GM12878 (cell line): ENCODE results near the gene MRM3. TPM values are rescaled to one million over a fixed set of nuclear protein-coding genes. Genes with fewer than 3 reads are reported as not detected.

Experiments used
- ATAC-seq: fragments of 200-7000 bp; cut with Tn5 transposase; 3 replicates; pipeline ENCODE4 v1.9.1; 2020; ENCODE audit warnings: mild to moderate bottlenecking, moderate library complexity
- BruUV-seq: library from RNA; stranded (reverse); fragments of 400-500 nt; replicated peaks from 2 replicates; lab custom pipeline; 2021; lab: Mats Ljungman, UMichigan
- CTCF ChIA-PET: fragments of 300-600 bp; sonication (Branson Sonifier 250); formaldehyde crosslinking; extraction: SDS; loops from one replicate; lab custom pipeline; 2021; ENCODE audit warnings: inconsistent platforms; lab: Yijun Ruan, JAX
- POLR2A ChIA-PET: fragments of 350-600 bp; formaldehyde crosslinking; extraction: SDS; loops from one replicate; lab custom pipeline; 2021; ENCODE audit warnings: inconsistent platforms; lab: Charles Lee
- RAD21 ChIA-PET: fragments of 300-600 bp; sonication (Branson Sonifier 250); formaldehyde crosslinking; loops from one replicate; lab custom pipeline; 2023; ENCODE audit warnings: antibody characterized with exemption; ENCODE audit not compliant: unreplicated experiment; lab: Charles Lee
- SMC1A ChIA-PET: fragments of 300-600 bp; sonication (Branson Sonifier 250); formaldehyde crosslinking; loops from one replicate; lab custom pipeline; 2023; ENCODE audit not compliant: unreplicated experiment, uncharacterized antibody; lab: Charles Lee
- DNase-seq: peaks from one replicate; pipeline ENCODE4 v3.0.0-alpha.2; 2011; ENCODE audit warnings: low read depth, low spot score
- FAIRE-seq: peaks from 3 replicates; lab custom pipeline; 2011; peaks lifted over from hg19 to GRCh38; lab: Jason Lieb, UNC
- H2AFZ ChIP-seq: 2 replicates; pipeline ENCODE4 v1.6.0; 2011; ENCODE audit warnings: low read depth, low read length, control low read depth; ENCODE audit not compliant: control insufficient read depth
- H3K27ac ChIP-seq: 2 replicates; pipeline ENCODE4 v1.5.1; 2011; ENCODE audit warnings: control low read depth; ENCODE audit not compliant: control insufficient read depth, insufficient read depth
- H3K27me3 ChIP-seq, 2 experiments: replicated peaks in 1 of 2; 2 replicates each; pipeline versions ENCODE4 v1.6.0 to v1.6.1; 2011; ENCODE audit warnings: low read length in 1 of 2; ENCODE audit not compliant: control insufficient read depth in 2 of 2, insufficient read depth in 2 of 2
- H3K36me3 ChIP-seq, 2 experiments: 2 replicates each; pipeline ENCODE4 v1.5.1; 2011; ENCODE audit warnings: low read length in 1 of 2; ENCODE audit not compliant: control insufficient read depth in 2 of 2, insufficient read depth in 2 of 2
- H3K4me1 ChIP-seq: 2 replicates; pipeline ENCODE4 v1.6.1; 2011; ENCODE audit warnings: mild to moderate bottlenecking, low read length, moderate library complexity, mixed read lengths; ENCODE audit not compliant: control insufficient read depth, insufficient read depth
- H3K4me2 ChIP-seq: 2 replicates; pipeline ENCODE4 v1.6.0; 2011; ENCODE audit warnings: control low read depth; ENCODE audit not compliant: control insufficient read depth, insufficient read depth
- H3K4me3 ChIP-seq: fragments of 200-600 bp; sonication (generic); 2 replicates; pipeline ENCODE4 v1.5.1; 2016
- H3K79me2 ChIP-seq: 2 replicates; pipeline ENCODE4 v1.6.0; 2011; ENCODE audit warnings: low read length; ENCODE audit not compliant: control insufficient read depth, insufficient read depth
- H3K9ac ChIP-seq: 2 replicates; pipeline ENCODE4 v1.8.0; 2011; ENCODE audit warnings: low read length, control low read depth, mixed read lengths; ENCODE audit not compliant: control insufficient read depth, insufficient read depth
- H3K9me3 ChIP-seq: replicated peaks from 3 replicates; pipeline ENCODE4 v1.5.1; 2011; ENCODE audit warnings: mild to moderate bottlenecking, low read length; ENCODE audit not compliant: control insufficient read depth, insufficient read depth
- H4K20me1 ChIP-seq: 2 replicates; pipeline ENCODE4 v1.6.0; 2011; ENCODE audit not compliant: control insufficient read depth, insufficient read depth
- ESRRA ChIP-seq: IDR thresholded peaks from 2 replicates; pipeline ENCODE4 v1.6.1; 2012; ENCODE audit warnings: mild to moderate bottlenecking, low read length, improper control_type of control experiment
- HDAC2 ChIP-seq: fragments of 200-600 bp; sonication (generic); IDR thresholded peaks from 2 replicates; pipeline ENCODE4 v1.6.1; 2017
- KAT2A ChIP-seq: conservative IDR thresholded peaks from 2 replicates; pipeline ENCODE4 v1.6.1; 2011; ENCODE audit warnings: low read depth, low read length; ENCODE audit not compliant: control insufficient read depth
- NR2C2 ChIP-seq: IDR thresholded peaks from 2 replicates; pipeline ENCODE4 v1.6.1; 2011; ENCODE audit warnings: borderline replicate concordance, low read depth; ENCODE audit not compliant: control insufficient read depth, insufficient read length
- POLR2AphosphoS5 ChIP-seq: IDR thresholded peaks from 2 replicates; pipeline ENCODE4 v1.6.1; 2011; ENCODE audit warnings: mild to moderate bottlenecking, low read length, inconsistent platforms
- RFX5 ChIP-seq: IDR thresholded peaks from 2 replicates; pipeline ENCODE4 v1.6.1; 2011; ENCODE audit warnings: low read depth, low read length, improper control_type of control experiment
- SIN3A ChIP-seq: IDR thresholded peaks from 2 replicates; pipeline ENCODE4 v1.6.1; 2012; ENCODE audit warnings: low read depth, low read length, improper control_type of control experiment
- SPI1 ChIP-seq: IDR thresholded peaks from 2 replicates; pipeline ENCODE4 v1.6.1; 2011; ENCODE audit warnings: low read depth, mild to moderate bottlenecking, low read length, moderate library complexity, borderline replicate concordance; ENCODE audit not compliant: insufficient read depth
- SRF ChIP-seq, 2 experiments: IDR thresholded peaks; 2 replicates each; pipeline ENCODE4 v1.6.1; 2011; ENCODE audit warnings: low read depth in 2 of 2, low read length in 2 of 2, mild to moderate bottlenecking in 1 of 2, moderate library complexity in 1 of 2
- SUPT20H ChIP-seq: IDR thresholded peaks from 2 replicates; pipeline ENCODE4 v1.6.1; 2011; ENCODE audit warnings: low read depth, mild to moderate bottlenecking, low read length, moderate library complexity, borderline replicate concordance; ENCODE audit not compliant: control insufficient read depth
- SUZ12 ChIP-seq: fragments of 200-600 bp; sonication (generic); IDR thresholded peaks from one replicate; pipeline ENCODE4 v1.6.1; 2018; ENCODE audit warnings: antibody characterized with exemption, mild to moderate bottlenecking; ENCODE audit not compliant: unreplicated experiment
- WRNIP1 ChIP-seq: IDR thresholded peaks from 2 replicates; pipeline ENCODE4 v1.6.1; 2011; ENCODE audit warnings: low read depth, low read length, improper control_type of control experiment, borderline replicate concordance
- ZBED1 ChIP-seq: IDR thresholded peaks from 2 replicates; pipeline ENCODE4 v1.6.1; 2016; ENCODE audit warnings: borderline replicate concordance
- WGBS: methylation state at CpG from one replicate; pipeline ENCODE4 v1.1.6; 2016; ENCODE audit warnings: low lambda C conversion rate; ENCODE audit not compliant: insufficient replicate concordance, insufficient coverage; ENCODE audit errors: missing lambda C conversion rate; 5-methylcytosine and 5-hydroxymethylcytosine counted together
- in situ Hi-C: fragments of 300-500 bp; cut with MboI; formaldehyde crosslinking; loops from 9 replicates; pipeline ENCODE4 v1.14.3; 2018; ENCODE audit warnings: mixed read lengths
- intact Hi-C: fragments of 100-400 bp; cut with micrococcal nuclease; formaldehyde crosslinking; loops from one replicate; pipeline ENCODE4 v1.14.2; 2022; ENCODE audit not compliant: unreplicated experiment
- polyA plus RNA-seq, 11 experiments: library from polyadenylated mRNA; depleted of rRNA in 4 of 11; unstranded in 6 of 11; stranded (reverse) in 5 of 11; fragments of >200 nt; fragmentation: Nextera tagmentation in 4 of 11; fragmentation: Illumina TruSeq in 1 of 11; extraction: Ambion mirVana in 4 of 11; extraction: Trizol in 1 of 11; gene quantifications; 1 replicate in 1 of 11; 2 replicates in 10 of 11; pipeline versions ENCODE4 v1.2.1 to v1.2.3, GENCODE V29; 2011 to 2016; ENCODE audit warnings: inconsistent platforms in 2 of 11, missing spikeins in 2 of 11, low read depth in 1 of 11
- total RNA-seq, 4 experiments: library from RNA; depleted of rRNA in 3 of 4; stranded (reverse); fragments of >200 nt in 3 of 4; fragmentation: Illumina TruSeq in 1 of 4; extraction: Trizol in 1 of 4; gene quantifications; 2 replicates each; pipeline versions ENCODE4 v1.2.1 to v1.2.3, GENCODE V29; 2013 to 2021
- TF ChIP-seq, protein P1 (sequence below): fragments of 450-650 bp; IDR thresholded peaks from 2 replicates; pipeline ENCODE4 v1.6.1; 2017; ENCODE audit warnings: antibody characterized with exemption, mild to moderate bottlenecking, moderate library complexity
- TF ChIP-seq, protein P2 (sequence below): IDR thresholded peaks from 2 replicates; pipeline ENCODE4 v1.6.1; 2012; ENCODE audit warnings: low read depth, low read length, improper control_type of control experiment

MRM3 gene
- total and polyA plus RNA-seq, 10 of the 15 experiments (the other 5 are each of a cell fraction or from before 2014, with no cell fraction given) = 2.3 to 48.9 (median 26.6) TPM

DNA sequence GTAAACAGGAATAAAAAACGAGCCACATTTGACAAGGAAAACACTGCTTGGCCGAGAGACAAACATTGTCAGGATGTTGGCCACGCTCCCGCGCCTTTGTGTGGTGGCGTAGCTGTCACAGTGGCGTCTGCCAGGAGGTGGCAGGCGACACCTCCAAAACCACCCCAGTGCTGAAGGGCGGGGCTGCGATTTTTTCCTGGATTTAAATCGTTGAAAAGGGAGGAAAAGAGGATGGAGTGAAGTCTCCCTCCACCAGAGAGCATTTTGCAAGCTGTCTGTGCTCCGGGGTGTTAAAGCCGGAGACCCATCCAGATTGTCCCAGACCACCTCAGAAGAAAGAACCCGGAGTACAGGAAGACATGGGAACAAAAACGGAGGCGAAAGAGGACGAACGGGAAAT, 12.7 kb downstream of the MRM3 start (continued):
- TF ChIP-seq, protein P1, sequence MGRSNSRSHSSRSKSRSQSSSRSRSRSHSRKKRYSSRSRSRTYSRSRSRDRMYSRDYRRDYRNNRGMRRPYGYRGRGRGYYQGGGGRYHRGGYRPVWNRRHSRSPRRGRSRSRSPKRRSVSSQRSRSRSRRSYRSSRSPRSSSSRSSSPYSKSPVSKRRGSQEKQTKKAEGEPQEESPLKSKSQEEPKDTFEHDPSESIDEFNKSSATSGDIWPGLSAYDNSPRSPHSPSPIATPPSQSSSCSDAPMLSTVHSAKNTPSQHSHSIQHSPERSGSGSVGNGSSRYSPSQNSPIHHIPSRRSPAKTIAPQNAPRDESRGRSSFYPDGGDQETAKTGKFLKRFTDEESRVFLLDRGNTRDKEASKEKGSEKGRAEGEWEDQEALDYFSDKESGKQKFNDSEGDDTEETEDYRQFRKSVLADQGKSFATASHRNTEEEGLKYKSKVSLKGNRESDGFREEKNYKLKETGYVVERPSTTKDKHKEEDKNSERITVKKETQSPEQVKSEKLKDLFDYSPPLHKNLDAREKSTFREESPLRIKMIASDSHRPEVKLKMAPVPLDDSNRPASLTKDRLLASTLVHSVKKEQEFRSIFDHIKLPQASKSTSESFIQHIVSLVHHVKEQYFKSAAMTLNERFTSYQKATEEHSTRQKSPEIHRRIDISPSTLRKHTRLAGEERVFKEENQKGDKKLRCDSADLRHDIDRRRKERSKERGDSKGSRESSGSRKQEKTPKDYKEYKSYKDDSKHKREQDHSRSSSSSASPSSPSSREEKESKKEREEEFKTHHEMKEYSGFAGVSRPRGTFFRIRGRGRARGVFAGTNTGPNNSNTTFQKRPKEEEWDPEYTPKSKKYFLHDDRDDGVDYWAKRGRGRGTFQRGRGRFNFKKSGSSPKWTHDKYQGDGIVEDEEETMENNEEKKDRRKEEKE = no peak
- TF ChIP-seq, protein P2, sequence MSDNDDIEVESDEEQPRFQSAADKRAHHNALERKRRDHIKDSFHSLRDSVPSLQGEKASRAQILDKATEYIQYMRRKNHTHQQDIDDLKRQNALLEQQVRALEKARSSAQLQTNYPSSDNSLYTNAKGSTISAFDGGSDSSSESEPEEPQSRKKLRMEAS = no peak
- TF ChIP-seq NR2C2 = no peak

DNA sequence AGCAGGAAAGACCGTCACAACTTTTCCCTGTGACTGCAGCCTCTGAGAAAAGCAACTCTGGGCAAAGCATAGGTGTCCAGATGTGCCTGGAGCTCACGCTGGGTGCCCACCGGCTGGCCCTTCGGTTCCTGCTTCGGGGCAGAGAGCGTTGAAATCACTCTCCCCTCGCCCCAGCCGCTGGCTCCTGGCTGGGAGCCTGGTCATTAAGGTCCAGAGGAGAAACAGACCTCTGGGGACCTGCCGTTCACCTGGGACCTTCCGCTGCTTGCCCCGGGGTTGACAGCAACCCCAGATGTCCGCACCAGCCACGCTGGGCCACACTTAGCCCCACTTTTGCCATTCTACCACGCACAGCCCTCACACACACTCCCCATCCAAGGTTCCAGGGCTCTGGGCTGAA, 13.1 kb downstream of the MRM3 start:
- BruUV-seq = no TSS peak
- no peak for ATAC-seq
- H3K27me3 ChIP-seq = no peaks in the 10 kb centered on the region
- POLR2A ChIA-PET = interaction anchor here (0.9 kb wide), 1 partner anchor 186 kb away, joined by 3 read pairs; no protein-coding TSS in a partner anchor
- TF ChIP-seq SUPT20H = no peak
- TF ChIP-seq SIN3A = no peak
- TF ChIP-seq SRF (IDR thresholded peaks at IDR 0.05; ENCODE audit: low read depth in 2 of 2, low read length in 2 of 2) = no peak
- no peak for TF ChIP-seq SPI1
- TF ChIP-seq RFX5 = no peak
- no peak for TF ChIP-seq WRNIP1
- no peak for TF ChIP-seq KAT2A
- no peak for TF ChIP-seq ESRRA
- no peak for TF ChIP-seq POLR2AphosphoS5
- TF ChIP-seq SUZ12 = no peak
- no peak for TF ChIP-seq ZBED1
- TF ChIP-seq HDAC2 = no peak
- TF ChIP-seq, all 136 proteins: peak for 0
- no peak overlapping the region for H3K9ac ChIP-seq
- H2AFZ ChIP-seq = no peak overlapping the region
- CTCF ChIA-PET = interaction anchor here (0.7 to 6.1 kb wide), 4 partner anchors 34 to 201 kb away, joined by 3 to 61 read pairs (median 4); partner anchors contain the start of genes NXN and TIMM22
- in situ Hi-C loops = loop anchor here (5.0 kb wide), 1 partner anchor 192 kb away; no protein-coding TSS in a partner anchor
- 83% methylated on average over 14 of the region's 14 CpGs for WGBS
- H3K36me3 ChIP-seq = peaks cover 3 to 4% of the 10 kb centered on the region in 2 experiments; a peak in 3 of 4 replicates
- RAD21 ChIA-PET = interaction anchor here (1.0 to 3.1 kb wide), 4 partner anchors 13 to 187 kb away, joined by 3 to 32 read pairs (median 4); partner anchors contain the start of genes GLOD4, MRM3 and NXN
- SMC1A ChIA-PET = interaction anchor here (1.1 to 2.6 kb wide), 3 partner anchors 184 to 204 kb away, joined by 3 to 24 read pairs (median 8); partner anchors contain the start of gene NXN
- H3K9me3 ChIP-seq = no peaks in the 10 kb centered on the region
- FAIRE-seq (no peak), DNase-seq (no peak)
- H3K4me1 ChIP-seq = no peaks in the 10 kb centered on the region
- H3K79me2 ChIP-seq = no peaks in the 10 kb centered on the region
- H3K4me3 ChIP-seq = no peak overlapping the region
- no peak overlapping the region for H3K4me2 ChIP-seq
- intact Hi-C loops = loop anchor here (1.0 kb wide), 1 partner anchor 186 kb away; no protein-coding TSS in a partner anchor
- no peaks in the 10 kb centered on the region for H4K20me1 ChIP-seq
- H3K27ac ChIP-seq = no peak overlapping the region
